ENCODE data around the gene GTF2H3.

Gene GTF2H3

DNA sequence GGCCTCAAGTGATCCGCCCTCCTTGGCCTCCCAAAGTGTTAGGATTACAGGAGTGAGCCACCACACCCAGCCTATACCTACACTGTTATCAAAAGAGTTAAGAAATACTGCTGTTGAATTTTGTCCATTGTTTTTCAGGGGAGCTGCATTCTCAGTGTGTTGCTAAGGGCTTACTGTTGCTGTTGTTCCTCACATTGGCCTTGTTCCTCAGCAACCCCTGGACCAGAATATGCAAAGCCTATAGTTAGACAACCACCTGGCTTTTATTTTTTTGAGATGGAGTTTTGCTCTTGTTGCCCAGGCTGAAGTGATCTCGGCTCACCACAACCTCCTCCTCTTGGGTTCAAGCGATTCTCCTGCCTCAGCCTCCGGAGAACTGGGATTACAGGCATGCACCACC is 73.8 kb downstream of the GTF2H3 start:
- DNase-seq (ENCODE audit: low read depth in 2 of 2): no peak
